Fibroblast of pulmonary artery (primary cell): ENCODE measurements around the gene PCK1.

ENCODE experiments used
- DNase-seq: peaks from one replicate; pipeline ENCODE4 v3.0.0-alpha.2; 2010; ENCODE audit warnings: low read depth
- H3K4me3 ChIP-seq: replicated peaks from 2 replicates; pipeline ENCODE4 v1.5.1; 2011; ENCODE audit warnings: low read depth, mild to moderate bottlenecking, control low read depth, low read length, moderate library complexity
- TF ChIP-seq, protein P1 (sequence below): IDR thresholded peaks from 2 replicates; pipeline ENCODE4 v1.5.1; 2011; ENCODE audit warnings: mild to moderate bottlenecking, control low read depth, low read length, inconsistent platforms; ENCODE audit errors: missing control alignments

The PCK1 gene

GRCh38 chr20:57573242-57573641, 12.3 kb downstream of the PCK1 start:
- no peak overlapping the region for H3K4me3 ChIP-seq
- TF ChIP-seq, protein P1, sequence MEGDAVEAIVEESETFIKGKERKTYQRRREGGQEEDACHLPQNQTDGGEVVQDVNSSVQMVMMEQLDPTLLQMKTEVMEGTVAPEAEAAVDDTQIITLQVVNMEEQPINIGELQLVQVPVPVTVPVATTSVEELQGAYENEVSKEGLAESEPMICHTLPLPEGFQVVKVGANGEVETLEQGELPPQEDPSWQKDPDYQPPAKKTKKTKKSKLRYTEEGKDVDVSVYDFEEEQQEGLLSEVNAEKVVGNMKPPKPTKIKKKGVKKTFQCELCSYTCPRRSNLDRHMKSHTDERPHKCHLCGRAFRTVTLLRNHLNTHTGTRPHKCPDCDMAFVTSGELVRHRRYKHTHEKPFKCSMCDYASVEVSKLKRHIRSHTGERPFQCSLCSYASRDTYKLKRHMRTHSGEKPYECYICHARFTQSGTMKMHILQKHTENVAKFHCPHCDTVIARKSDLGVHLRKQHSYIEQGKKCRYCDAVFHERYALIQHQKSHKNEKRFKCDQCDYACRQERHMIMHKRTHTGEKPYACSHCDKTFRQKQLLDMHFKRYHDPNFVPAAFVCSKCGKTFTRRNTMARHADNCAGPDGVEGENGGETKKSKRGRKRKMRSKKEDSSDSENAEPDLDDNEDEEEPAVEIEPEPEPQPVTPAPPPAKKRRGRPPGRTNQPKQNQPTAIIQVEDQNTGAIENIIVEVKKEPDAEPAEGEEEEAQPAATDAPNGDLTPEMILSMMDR = no peak
- no peak for DNase-seq

DNA sequence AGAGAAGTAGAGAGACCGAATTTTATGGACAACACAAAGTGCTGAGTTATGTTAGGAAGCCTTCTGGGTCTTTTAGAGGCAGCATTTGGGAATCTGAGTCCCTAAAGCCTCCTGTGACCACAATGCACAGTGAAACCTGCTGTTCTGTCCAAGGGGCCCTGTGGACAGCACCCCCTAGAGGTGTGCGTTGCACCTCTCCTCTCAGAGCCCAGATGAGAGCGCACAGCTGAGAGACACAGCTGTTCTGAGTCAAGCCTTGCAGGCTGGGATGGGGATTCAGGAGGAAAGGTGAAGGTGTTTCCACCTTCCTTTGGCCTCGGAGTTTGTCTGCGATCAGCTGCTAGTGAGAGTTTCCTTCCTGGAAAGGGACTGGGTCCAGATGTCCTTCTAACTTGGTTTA, 13.0 kb downstream of the PCK1 start:
- no peak overlapping the region for H3K4me3 ChIP-seq
- DNase-seq = no peak

DNA sequence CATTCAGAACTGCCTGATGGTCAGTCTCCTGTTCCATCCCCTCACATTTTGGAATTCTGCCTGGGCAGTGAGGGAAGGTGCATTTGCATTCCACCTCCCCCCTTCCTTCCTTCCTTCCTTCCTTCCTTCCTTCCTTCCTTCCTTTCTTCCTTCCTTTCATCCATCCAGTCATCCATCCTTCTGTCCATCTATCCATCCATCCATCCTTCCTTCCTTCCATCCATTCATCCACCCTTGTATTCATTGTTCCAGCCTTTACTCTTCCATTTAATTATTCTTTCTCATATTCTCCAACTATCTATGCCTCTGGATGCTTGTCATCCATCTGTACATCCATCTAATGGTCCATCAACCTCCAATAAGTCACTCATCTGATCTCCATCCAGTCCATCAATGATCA, 14.0 kb downstream of the PCK1 start:
- no peak overlapping the region for H3K4me3 ChIP-seq
- no peak for DNase-seq
- TF ChIP-seq, protein P1 = no peak

More for the DNA sequence above, 13.0 kb downstream of the PCK1 start:
- TF ChIP-seq, protein P1 = peak; percentile 10

GRCh38 chr20:57576002-57576401, 15.1 kb downstream of the PCK1 start:
- DNase-seq = no peak
- no peak overlapping the region for H3K4me3 ChIP-seq
- TF ChIP-seq, protein P1 = no peak

- TF ChIP-seq, protein P1 = no peak
- DNase-seq = no peak
- H3K4me3 ChIP-seq = no peak overlapping the region
Measured at GRCh38 chr20:57576617-57577550, 16.0 kb downstream of the PCK1 start.

GRCh38 chr20:57577679-57578475, 17.0 kb downstream of the PCK1 start:
- TF ChIP-seq, protein P1 = no peak
- no peak for DNase-seq
- no peak overlapping the region for H3K4me3 ChIP-seq
